GM18520 (cell line): ENCODE data around the gene SPDYE3.
A peak's percentile ranks its signal among the peaks of the same experiment; 100 is the strongest.
"Not testable (repeated sequence)": the region's sequence is repeated elsewhere in the genome, so short reads cannot be mapped to it uniquely, and the experiment has no call there.

Source experiments
- ATAC-seq: cut with Tn5 transposase; IDR thresholded peaks from one replicate; pipeline ENCODE4 v1.9.1; 2021; ENCODE audit not compliant: unreplicated experiment

The SPDYE3 gene

GRCh38 chr7:100307402-100307801 is at the start of gene SPDYE3:
TSS of gene SPDYE3 (plus strand) at chr7:100307702. CDS start at chr7:100307886, 184 bp downstream.
- ATAC-seq: not testable (repeated sequence)

- ATAC-seq: not testable (repeated sequence)
These were observed 47.5 kb upstream of the SPDYE3 start for GRCh38 chr7:100259984-100260383.

- not testable (repeated sequence) for ATAC-seq
These were observed 44.6 kb upstream of the SPDYE3 start for GRCh38 chr7:100262896-100263295.

- ATAC-seq: not testable (repeated sequence)
These were observed 43.3 kb upstream of the SPDYE3 start for GRCh38 chr7:100264223-100264622.

GRCh38 chr7:100264669-100265165 is 42.8 kb upstream of the SPDYE3 start:
- not testable (repeated sequence) for ATAC-seq

- not testable (repeated sequence) for ATAC-seq
These were observed 41.7 kb upstream of the SPDYE3 start for GRCh38 chr7:100265851-100266250.

GRCh38 chr7:100266576-100267354 is 40.7 kb upstream of the SPDYE3 start:
- no peak for ATAC-seq

- no peak for ATAC-seq
These were observed 39.9 kb upstream of the SPDYE3 start for GRCh38 chr7:100267648-100268047.

- not testable (repeated sequence) for ATAC-seq
These were observed 38.6 kb upstream of the SPDYE3 start for GRCh38 chr7:100268882-100269281.

- ATAC-seq: not testable (repeated sequence)
These were observed 38.0 kb upstream of the SPDYE3 start for GRCh38 chr7:100269306-100270045.

- not testable (repeated sequence) for ATAC-seq
These were observed 37.2 kb upstream of the SPDYE3 start for GRCh38 chr7:100270046-100270918.

- ATAC-seq: not testable (repeated sequence)
These were observed 36.4 kb upstream of the SPDYE3 start for GRCh38 chr7:100270941-100271593.

- peak; percentile 94 for ATAC-seq
These were observed 35.6 kb upstream of the SPDYE3 start for GRCh38 chr7:100271716-100272537.

GRCh38 chr7:100272538-100272902 is 35.0 kb upstream of the SPDYE3 start:
- ATAC-seq: not testable (repeated sequence)

GRCh38 chr7:100275120-100275519 is 32.4 kb upstream of the SPDYE3 start:
- no peak for ATAC-seq

- not testable (repeated sequence) for ATAC-seq
These were observed 31.4 kb upstream of the SPDYE3 start for GRCh38 chr7:100276126-100276525.

- not testable (repeated sequence) for ATAC-seq
These were observed 25.4 kb upstream of the SPDYE3 start for GRCh38 chr7:100282069-100282608.

- ATAC-seq: not testable (repeated sequence)
These were observed 24.4 kb upstream of the SPDYE3 start for GRCh38 chr7:100283147-100283546.
